OCI-LY1 (cell line): ENCODE measurements around the gene COG6.

Source experiments
- H2AFZ ChIP-seq: fragments of 200-600 bp; sonication (generic), shearing (Covaris generic); 2 replicates; pipeline ENCODE4 v1.6.0; 2014; ENCODE audit warnings: antibody characterized with exemption, mild to moderate bottlenecking, low read length
- H3F3A ChIP-seq: fragments of 200-600 bp; sonication (generic), shearing (Covaris generic); 2 replicates; pipeline ENCODE4 v1.6.0; 2014; ENCODE audit warnings: mild to moderate bottlenecking, antibody characterized with exemption, low read length, moderate library complexity; ENCODE audit not compliant: insufficient read depth
- H3K27ac ChIP-seq: fragments of 200-600 bp; sonication (generic); 2 replicates; pipeline ENCODE4 v1.5.1; 2014; ENCODE audit warnings: low read length, mixed run types, mild to moderate bottlenecking, low read depth; ENCODE audit not compliant: poor library complexity, severe bottlenecking
- H3K27me3 ChIP-seq: fragments of 200-600 bp; sonication (generic); 2 replicates; pipeline ENCODE4 v1.6.0; 2014; ENCODE audit warnings: antibody characterized with exemption, mild to moderate bottlenecking, low read length, moderate library complexity; ENCODE audit not compliant: insufficient read depth
- H3K36me3 ChIP-seq: fragments of 200-600 bp; sonication (generic); 2 replicates; pipeline ENCODE4 v1.6.1; 2014; ENCODE audit warnings: mild to moderate bottlenecking, antibody characterized with exemption, low read length, moderate library complexity, mixed read lengths; ENCODE audit not compliant: insufficient read depth
- H3K4me1 ChIP-seq: fragments of 200-600 bp; sonication (generic); 2 replicates; pipeline ENCODE4 v1.5.1; 2014; ENCODE audit warnings: mild to moderate bottlenecking, low read length, moderate library complexity; ENCODE audit not compliant: insufficient read depth, severe bottlenecking
- H3K4me2 ChIP-seq: fragments of 200-600 bp; sonication (generic), shearing (Covaris generic); 2 replicates; pipeline ENCODE4 v1.6.1; 2014; ENCODE audit warnings: low read length
- H3K4me3 ChIP-seq: fragments of 200-600 bp; sonication (generic); 2 replicates; pipeline ENCODE4 v1.5.1; 2014; ENCODE audit warnings: low read length, low read depth, mild to moderate bottlenecking, mixed read lengths; ENCODE audit not compliant: poor library complexity, severe bottlenecking
- H3K79me2 ChIP-seq: fragments of 200-600 bp; shearing (Covaris generic); 2 replicates; pipeline ENCODE4 v1.6.1; 2016; ENCODE audit warnings: mixed run types, low read length, mixed read lengths; ENCODE audit not compliant: insufficient read depth
- H3K9ac ChIP-seq: fragments of 200-600 bp; sonication (generic), shearing (Covaris generic); 2 replicates; pipeline ENCODE4 v1.6.1; 2014; ENCODE audit warnings: mild to moderate bottlenecking, low read length, mixed read lengths
- H3K9me2 ChIP-seq: fragments of 200-600 bp; sonication (generic), shearing (Covaris generic); 2 replicates; pipeline ENCODE4 v1.6.1; 2014; ENCODE audit warnings: low read depth, mild to moderate bottlenecking, low read length, mixed read lengths
- H3K9me3 ChIP-seq: fragments of 200-600 bp; shearing (Covaris generic); 2 replicates; pipeline ENCODE4 v1.6.1; 2014; ENCODE audit warnings: low read length, mixed read lengths
- H4K20me1 ChIP-seq: fragments of 200-600 bp; sonication (generic), shearing (Covaris generic); 2 replicates; pipeline ENCODE4 v1.6.0; 2016; ENCODE audit warnings: mild to moderate bottlenecking, low read length; ENCODE audit not compliant: insufficient read depth
- EZH2 ChIP-seq: fragments of 200-600 bp; sonication (generic), shearing (Covaris generic); IDR thresholded peaks from 2 replicates; pipeline ENCODE4 v1.8.0; 2017; ENCODE audit warnings: borderline replicate concordance, mixed run types, mild to moderate bottlenecking, antibody characterized with exemption, low read length, moderate library complexity, mixed read lengths
- TF ChIP-seq, protein P1 (sequence below): fragments of 200-600 bp; sonication (generic), shearing (Covaris generic); IDR thresholded peaks from 2 replicates; pipeline ENCODE4 v1.5.1; 2017; ENCODE audit warnings: mild to moderate bottlenecking, antibody characterized with exemption, low read length, moderate library complexity, mixed read lengths

COG6 gene

DNA sequence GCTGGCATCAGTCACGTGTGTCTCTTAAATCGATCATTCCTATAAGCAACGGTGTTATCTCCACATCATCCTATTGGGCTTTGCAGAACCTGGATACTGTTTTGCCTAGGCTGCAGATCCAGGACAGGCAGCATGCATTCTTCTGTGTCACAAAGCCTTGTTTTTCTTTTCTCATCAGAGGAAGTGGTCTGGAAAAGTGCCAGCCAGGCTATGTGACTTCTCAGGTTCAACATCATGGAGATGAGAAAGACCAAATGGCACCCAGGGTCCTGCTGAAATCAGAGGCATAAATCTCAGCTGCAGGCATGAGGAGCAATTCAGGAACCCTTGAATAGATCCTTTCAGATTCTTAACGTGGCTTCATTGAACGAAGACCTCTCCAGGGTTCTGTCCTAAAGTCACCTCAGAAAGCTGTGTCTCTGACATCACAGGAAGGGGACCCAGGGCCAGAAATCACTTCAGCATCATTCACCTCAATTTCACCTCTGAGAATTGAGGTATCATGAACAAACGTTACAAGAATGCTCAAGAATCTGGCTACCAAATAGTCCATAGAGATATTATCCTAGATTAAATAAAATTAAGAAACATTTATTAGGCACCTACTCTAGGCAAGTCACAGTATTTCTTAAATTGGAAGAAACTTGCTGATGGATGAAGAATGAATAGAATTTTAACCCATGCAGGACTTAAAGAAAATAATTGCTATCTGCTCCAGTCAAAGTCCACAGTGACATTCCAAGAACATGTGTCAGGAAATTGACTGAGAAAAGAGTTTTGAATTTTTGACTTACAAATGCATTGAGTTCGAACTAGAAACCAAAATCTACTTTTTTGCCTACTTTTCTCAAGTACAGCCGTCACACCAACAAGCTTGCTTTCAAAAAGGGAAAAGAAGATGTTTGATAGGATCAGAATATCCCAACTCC lies 124.1 kb downstream of the COG6 start:
- Histone ChIP-seq H3K9me2 (no peaks in the 10 kb centered on the region), H3K4me3 (no peak overlapping the region), H3K4me1 (peaks cover 5% of the 10 kb centered on the region), H3F3A (no peaks in the 10 kb centered on the region), H3K9ac (no peak overlapping the region), H3K36me3 (no peaks in the 10 kb centered on the region), H3K9me3 (no peaks in the 10 kb centered on the region), H4K20me1 (no peaks in the 10 kb centered on the region), H3K4me2 (no peak overlapping the region), H3K79me2 (no peaks in the 10 kb centered on the region), H3K27ac (no peak overlapping the region), H2AFZ (no peak overlapping the region), H3K27me3 (no peaks in the 10 kb centered on the region)
- TF ChIP-seq, protein P1, sequence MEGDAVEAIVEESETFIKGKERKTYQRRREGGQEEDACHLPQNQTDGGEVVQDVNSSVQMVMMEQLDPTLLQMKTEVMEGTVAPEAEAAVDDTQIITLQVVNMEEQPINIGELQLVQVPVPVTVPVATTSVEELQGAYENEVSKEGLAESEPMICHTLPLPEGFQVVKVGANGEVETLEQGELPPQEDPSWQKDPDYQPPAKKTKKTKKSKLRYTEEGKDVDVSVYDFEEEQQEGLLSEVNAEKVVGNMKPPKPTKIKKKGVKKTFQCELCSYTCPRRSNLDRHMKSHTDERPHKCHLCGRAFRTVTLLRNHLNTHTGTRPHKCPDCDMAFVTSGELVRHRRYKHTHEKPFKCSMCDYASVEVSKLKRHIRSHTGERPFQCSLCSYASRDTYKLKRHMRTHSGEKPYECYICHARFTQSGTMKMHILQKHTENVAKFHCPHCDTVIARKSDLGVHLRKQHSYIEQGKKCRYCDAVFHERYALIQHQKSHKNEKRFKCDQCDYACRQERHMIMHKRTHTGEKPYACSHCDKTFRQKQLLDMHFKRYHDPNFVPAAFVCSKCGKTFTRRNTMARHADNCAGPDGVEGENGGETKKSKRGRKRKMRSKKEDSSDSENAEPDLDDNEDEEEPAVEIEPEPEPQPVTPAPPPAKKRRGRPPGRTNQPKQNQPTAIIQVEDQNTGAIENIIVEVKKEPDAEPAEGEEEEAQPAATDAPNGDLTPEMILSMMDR: no peak
- TF ChIP-seq EZH2: no peak

DNA sequence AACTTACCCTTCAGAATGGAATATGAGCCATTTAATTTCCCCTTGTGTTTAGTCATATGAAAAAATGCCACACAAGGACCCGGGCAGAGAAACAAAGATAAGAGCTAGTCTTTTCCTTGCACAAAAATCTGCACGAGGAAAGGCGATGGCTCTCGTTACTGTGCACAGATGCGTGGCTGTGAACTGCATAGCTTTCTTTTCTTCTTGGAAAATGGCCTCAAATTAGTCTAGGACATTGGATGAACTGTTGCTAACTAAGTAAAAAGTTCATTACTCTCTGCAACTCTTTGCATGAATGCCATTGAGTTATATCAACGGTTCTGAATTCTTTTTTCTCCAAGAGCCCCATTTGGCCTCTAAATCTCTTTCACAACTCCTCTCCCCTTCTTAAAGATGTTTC lies 125.2 kb downstream of the COG6 start:
- H3K27ac ChIP-seq: no peak overlapping the region
- no peaks in the 10 kb centered on the region for H3K36me3 ChIP-seq
- H3K4me3 ChIP-seq: no peak overlapping the region
- no peaks in the 10 kb centered on the region for H3K79me2 ChIP-seq
- H2AFZ ChIP-seq: no peak overlapping the region
- no peak overlapping the region for H3K4me2 ChIP-seq
- no peaks in the 10 kb centered on the region for H3F3A ChIP-seq
- TF ChIP-seq, protein P1: no peak
- TF ChIP-seq EZH2: no peak
- H3K27me3 ChIP-seq: no peaks in the 10 kb centered on the region
- no peak overlapping the region for H3K9ac ChIP-seq
- H3K9me2 ChIP-seq: no peaks in the 10 kb centered on the region
- H3K4me1 ChIP-seq: peaks cover 5% of the 10 kb centered on the region
- H4K20me1 ChIP-seq: no peaks in the 10 kb centered on the region
- H3K9me3 ChIP-seq: no peaks in the 10 kb centered on the region

DNA sequence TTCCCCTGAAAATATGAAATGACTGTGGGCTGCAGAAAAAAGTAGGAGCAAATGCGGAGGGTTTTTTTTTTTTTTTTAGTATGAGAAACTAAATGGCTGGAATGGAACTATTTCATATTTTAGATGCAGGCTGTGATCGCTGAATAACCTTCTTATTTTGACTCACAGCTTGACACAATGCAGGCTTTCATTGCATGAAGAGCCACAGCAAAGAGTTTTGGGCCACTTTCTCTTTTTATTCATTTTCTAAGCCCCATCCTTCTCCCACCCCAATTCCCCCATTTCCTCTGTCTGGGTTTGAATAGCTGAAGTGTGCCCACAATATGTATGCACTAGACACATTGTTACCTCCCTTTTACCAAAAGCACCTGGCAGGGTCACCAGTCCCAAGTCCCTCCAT lies 125.9 kb downstream of the COG6 start:
- no peak overlapping the region for H3K4me2 ChIP-seq
- no peaks in the 10 kb centered on the region for H3K9me2 ChIP-seq
- no peaks in the 10 kb centered on the region for H3F3A ChIP-seq
- no peaks in the 10 kb centered on the region for H3K27me3 ChIP-seq
- H3K4me3 ChIP-seq: no peak overlapping the region
- H3K9me3 ChIP-seq: no peaks in the 10 kb centered on the region
- no peaks in the 10 kb centered on the region for H3K79me2 ChIP-seq
- no peak overlapping the region for H3K9ac ChIP-seq
- no peak overlapping the region for H2AFZ ChIP-seq
- no peak for TF ChIP-seq EZH2
- TF ChIP-seq, protein P1: no peak
- no peaks in the 10 kb centered on the region for H4K20me1 ChIP-seq
- no peak overlapping the region for H3K27ac ChIP-seq
- peaks cover 5% of the 10 kb centered on the region for H3K4me1 ChIP-seq
- H3K36me3 ChIP-seq: no peaks in the 10 kb centered on the region
